ENCODE results near the gene CHRDL1. TPM values are rescaled to one million over a fixed set of nuclear protein-coding genes. Genes with fewer than 3 reads are reported as not detected.

Gene CHRDL1
- total RNA-seq, 4 donors from 2014 or later, result 23.6 to 140 (median 62.7) TPM

DNA sequence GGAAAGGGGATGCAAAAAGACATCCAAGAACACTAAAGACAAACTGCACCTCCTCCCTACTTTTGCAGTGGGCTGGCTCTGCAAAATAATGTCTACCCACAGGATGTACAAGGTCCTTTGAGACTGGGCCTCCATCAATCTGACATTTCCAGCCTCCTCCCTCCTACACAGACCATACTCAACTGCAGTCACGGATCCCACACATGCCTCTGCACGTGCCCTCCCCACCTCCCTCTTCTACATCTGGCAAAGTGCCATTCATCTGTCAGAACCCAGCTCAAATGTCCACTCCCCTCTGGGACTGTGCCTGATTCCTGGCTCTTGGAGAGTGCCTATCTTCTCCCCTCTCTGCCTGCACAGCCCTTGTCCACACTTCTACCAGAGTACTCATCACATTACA lies 50.3 kb downstream of the CHRDL1 start:
- H3K27me3 ChIP-seq, result no peaks in the 10 kb centered on the region
- no peaks in the 10 kb centered on the region for H3K9me3 ChIP-seq
- no peaks in the 10 kb centered on the region for H3K4me1 ChIP-seq
- intact Hi-C loops (cut with DNase I), result no loop called here
- WGBS, 2 donors, result 15 to 17% methylated on average over 2 of the region's 2 CpGs
- TF ChIP-seq, protein P1, sequence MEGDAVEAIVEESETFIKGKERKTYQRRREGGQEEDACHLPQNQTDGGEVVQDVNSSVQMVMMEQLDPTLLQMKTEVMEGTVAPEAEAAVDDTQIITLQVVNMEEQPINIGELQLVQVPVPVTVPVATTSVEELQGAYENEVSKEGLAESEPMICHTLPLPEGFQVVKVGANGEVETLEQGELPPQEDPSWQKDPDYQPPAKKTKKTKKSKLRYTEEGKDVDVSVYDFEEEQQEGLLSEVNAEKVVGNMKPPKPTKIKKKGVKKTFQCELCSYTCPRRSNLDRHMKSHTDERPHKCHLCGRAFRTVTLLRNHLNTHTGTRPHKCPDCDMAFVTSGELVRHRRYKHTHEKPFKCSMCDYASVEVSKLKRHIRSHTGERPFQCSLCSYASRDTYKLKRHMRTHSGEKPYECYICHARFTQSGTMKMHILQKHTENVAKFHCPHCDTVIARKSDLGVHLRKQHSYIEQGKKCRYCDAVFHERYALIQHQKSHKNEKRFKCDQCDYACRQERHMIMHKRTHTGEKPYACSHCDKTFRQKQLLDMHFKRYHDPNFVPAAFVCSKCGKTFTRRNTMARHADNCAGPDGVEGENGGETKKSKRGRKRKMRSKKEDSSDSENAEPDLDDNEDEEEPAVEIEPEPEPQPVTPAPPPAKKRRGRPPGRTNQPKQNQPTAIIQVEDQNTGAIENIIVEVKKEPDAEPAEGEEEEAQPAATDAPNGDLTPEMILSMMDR (IDR thresholded peaks at IDR 0.05), result no peak
- H3K4me3 ChIP-seq (replicated peaks in 1 of 3), result no peak overlapping the region
- no peaks in the 10 kb centered on the region for H3K36me3 ChIP-seq
- no peak for DNase-seq
- H3K27ac ChIP-seq, result no peak overlapping the region

GRCh38 chrX:110743679-110744340 lies 51.8 kb downstream of the CHRDL1 start:
- intact Hi-C loops (cut with DNase I), result no loop called here
- H3K27ac ChIP-seq, result no peak overlapping the region
- 60 to 69% methylated on average over 5 of the region's 5 CpGs for WGBS, 2 donors

GRCh38 chrX:110741213-110741796 lies 54.3 kb downstream of the CHRDL1 start:
- Histone ChIP-seq H3K36me3 (no peaks in the 10 kb centered on the region), H3K9me3 (no peaks in the 10 kb centered on the region), H3K27ac (no peak overlapping the region), H3K27me3 (no peaks in the 10 kb centered on the region), H3K4me1 (no peaks in the 10 kb centered on the region), H3K4me3 (replicated peaks in 1 of 3) (no peak overlapping the region)
- TF ChIP-seq, protein P1 (IDR thresholded peaks at IDR 0.05), result no peak
- no peak for TF ChIP-seq POLR2A (IDR thresholded peaks at IDR 0.05)
- no peak for DNase-seq
- intact Hi-C loops (cut with DNase I), result no loop called here
- 75% methylated on average over 1 of the region's 1 CpG; no CpG with 5 or more reads in 1 of the 2 donors for WGBS, 2 donors

More at GRCh38 chrX:110743679-110744340, 51.8 kb downstream of the CHRDL1 start:
- Histone ChIP-seq H3K27me3 (no peaks in the 10 kb centered on the region), H3K9me3 (no peaks in the 10 kb centered on the region), H3K36me3 (no peaks in the 10 kb centered on the region), H3K4me3 (replicated peaks in 1 of 3) (no peak overlapping the region), H3K4me1 (no peaks in the 10 kb centered on the region)
- DNase-seq, result no peak
- no peak for TF ChIP-seq POLR2A (IDR thresholded peaks at IDR 0.05)
- TF ChIP-seq, protein P1 (IDR thresholded peaks at IDR 0.05), result no peak

GRCh38 chrX:110734894-110735541 lies 60.6 kb downstream of the CHRDL1 start:
- Histone ChIP-seq H3K4me3 (replicated peaks in 1 of 3) (no peak overlapping the region), H3K36me3 (no peaks in the 10 kb centered on the region), H3K4me1 (peaks cover 0 to 2% of the 10 kb centered on the region in 2 donors), H3K9me3 (no peaks in the 10 kb centered on the region), H3K27me3 (no peaks in the 10 kb centered on the region), H3K27ac (no peak overlapping the region)
- TF ChIP-seq, protein P1 (IDR thresholded peaks at IDR 0.05), result no peak
- no peak for TF ChIP-seq POLR2A (IDR thresholded peaks at IDR 0.05)
- WGBS, 2 donors, result 81 to 92% methylated on average over 3 of the region's 3 CpGs
- no peak for DNase-seq
- intact Hi-C loops (cut with DNase I), result no loop called here

- WGBS, 2 donors, result 50 to 60% methylated on average over 1 of the region's 1 CpG
- no peaks in the 10 kb centered on the region for H3K36me3 ChIP-seq
These were observed 61.3 kb downstream of the CHRDL1 start for GRCh38 chrX:110734271-110734670.

More at GRCh38 chrX:110734271-110734670, 61.3 kb downstream of the CHRDL1 start:
- TF ChIP-seq, protein P1 (IDR thresholded peaks at IDR 0.05), result no peak
- no peak for TF ChIP-seq POLR2A (IDR thresholded peaks at IDR 0.05)
- H3K4me1 ChIP-seq, result peaks cover 0 to 2% of the 10 kb centered on the region in 2 donors
- intact Hi-C loops (cut with DNase I), result no loop called here
- no peak for DNase-seq
- no peak overlapping the region for H3K27ac ChIP-seq
- no peaks in the 10 kb centered on the region for H3K9me3 ChIP-seq
- H3K27me3 ChIP-seq, result no peaks in the 10 kb centered on the region
- H3K4me3 ChIP-seq (replicated peaks in 1 of 3), result no peak overlapping the region

Data from thyroid gland (tissue), 4 donors.